ENCODE data around the gene ZNF248.

- TF ChIP-seq, protein P1, sequence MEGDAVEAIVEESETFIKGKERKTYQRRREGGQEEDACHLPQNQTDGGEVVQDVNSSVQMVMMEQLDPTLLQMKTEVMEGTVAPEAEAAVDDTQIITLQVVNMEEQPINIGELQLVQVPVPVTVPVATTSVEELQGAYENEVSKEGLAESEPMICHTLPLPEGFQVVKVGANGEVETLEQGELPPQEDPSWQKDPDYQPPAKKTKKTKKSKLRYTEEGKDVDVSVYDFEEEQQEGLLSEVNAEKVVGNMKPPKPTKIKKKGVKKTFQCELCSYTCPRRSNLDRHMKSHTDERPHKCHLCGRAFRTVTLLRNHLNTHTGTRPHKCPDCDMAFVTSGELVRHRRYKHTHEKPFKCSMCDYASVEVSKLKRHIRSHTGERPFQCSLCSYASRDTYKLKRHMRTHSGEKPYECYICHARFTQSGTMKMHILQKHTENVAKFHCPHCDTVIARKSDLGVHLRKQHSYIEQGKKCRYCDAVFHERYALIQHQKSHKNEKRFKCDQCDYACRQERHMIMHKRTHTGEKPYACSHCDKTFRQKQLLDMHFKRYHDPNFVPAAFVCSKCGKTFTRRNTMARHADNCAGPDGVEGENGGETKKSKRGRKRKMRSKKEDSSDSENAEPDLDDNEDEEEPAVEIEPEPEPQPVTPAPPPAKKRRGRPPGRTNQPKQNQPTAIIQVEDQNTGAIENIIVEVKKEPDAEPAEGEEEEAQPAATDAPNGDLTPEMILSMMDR (IDR thresholded peaks at IDR 0.05), result no peak
- TF ChIP-seq POLR2A (IDR thresholded peaks at IDR 0.05), result no peak
Measured at GRCh38 chr10:37826806-37827205, 30.6 kb downstream of the ZNF248 start.
